Smooth muscle cell (in vitro differentiated cells): Measurements from ENCODE around the gene ANGPTL1. TPM values are rescaled to one million over a fixed set of nuclear protein-coding genes. Genes with fewer than 3 reads are reported as not detected.

Experiments
- DNase-seq: peaks from one replicate; lab custom pipeline; 2025; ENCODE audit not compliant: unreplicated experiment; lab: John Stamatoyannopoulos, UW
- H2AFZ ChIP-seq: fragments of 200-600 bp; sonication (generic); 2 replicates; pipeline ENCODE4 v1.6.0; 2016; ENCODE audit warnings: antibody characterized with exemption, low read depth, mild to moderate bottlenecking
- H3F3A ChIP-seq: fragments of 200-600 bp; sonication (generic); 2 replicates; pipeline ENCODE4 v1.6.0; 2017; ENCODE audit warnings: antibody characterized with exemption, low read depth
- H3K27ac ChIP-seq: fragments of 200-600 bp; sonication (generic); 2 replicates; pipeline ENCODE4 v1.5.1; 2016; ENCODE audit warnings: low read depth, mild to moderate bottlenecking
- H3K27me3 ChIP-seq: fragments of 200-600 bp; sonication (generic); 2 replicates; pipeline ENCODE4 v1.6.1; 2016; ENCODE audit warnings: low read depth, mild to moderate bottlenecking
- H3K36me3 ChIP-seq: fragments of 200-600 bp; sonication (generic); 2 replicates; pipeline ENCODE4 v1.5.1; 2016; ENCODE audit warnings: low read depth
- H3K4me1 ChIP-seq: fragments of 200-600 bp; sonication (generic); 2 replicates; pipeline ENCODE4 v1.5.1; 2016; ENCODE audit warnings: low read depth
- H3K4me2 ChIP-seq: fragments of 200-600 bp; sonication (generic); 2 replicates; pipeline ENCODE4 v1.6.0; 2016; ENCODE audit warnings: mild to moderate bottlenecking
- H3K4me3 ChIP-seq: fragments of 200-600 bp; sonication (generic); 2 replicates; pipeline ENCODE4 v1.5.1; 2016; ENCODE audit warnings: mild to moderate bottlenecking
- H3K79me2 ChIP-seq: fragments of 200-600 bp; sonication (generic); 2 replicates; pipeline ENCODE4 v1.6.0; 2016; ENCODE audit warnings: low read depth, mild to moderate bottlenecking
- H3K9ac ChIP-seq: fragments of 200-600 bp; sonication (generic); 2 replicates; pipeline ENCODE4 v1.6.0; 2016; ENCODE audit warnings: low read depth
- H3K9me3 ChIP-seq: fragments of 200-600 bp; sonication (generic); replicated peaks from 2 replicates; pipeline ENCODE4 v1.5.1; 2016; ENCODE audit warnings: low read depth
- H4K20me1 ChIP-seq: fragments of 200-600 bp; sonication (generic); 2 replicates; pipeline ENCODE4 v1.6.0; 2016; ENCODE audit warnings: low read depth
- WGBS: methylation state at CpG from one replicate; pipeline ENCODE4 v1.1.7; 2016; ENCODE audit warnings: low lambda C conversion rate; 5-methylcytosine and 5-hydroxymethylcytosine counted together
- polyA plus RNA-seq: library from polyadenylated mRNA; unstranded; fragments of >200 nt; fragmentation: Nextera tagmentation; extraction: Ambion mirVana; gene quantifications from 2 replicates; pipeline ENCODE4 v1.2.1, GENCODE V29; 2016
- total RNA-seq: library from RNA; depleted of rRNA; stranded (reverse); fragments of >200 nt; gene quantifications from 2 replicates; pipeline ENCODE4 v1.2.3, GENCODE V29; 2014
- TF ChIP-seq, protein P1 (sequence below): fragments of 200-600 bp; sonication (generic); IDR thresholded peaks from 2 replicates; pipeline ENCODE4 v1.5.1; 2017; ENCODE audit warnings: borderline replicate concordance, mild to moderate bottlenecking, antibody characterized with exemption; ENCODE audit not compliant: insufficient read depth, poor library complexity, severe bottlenecking

ANGPTL1 gene, protein sequence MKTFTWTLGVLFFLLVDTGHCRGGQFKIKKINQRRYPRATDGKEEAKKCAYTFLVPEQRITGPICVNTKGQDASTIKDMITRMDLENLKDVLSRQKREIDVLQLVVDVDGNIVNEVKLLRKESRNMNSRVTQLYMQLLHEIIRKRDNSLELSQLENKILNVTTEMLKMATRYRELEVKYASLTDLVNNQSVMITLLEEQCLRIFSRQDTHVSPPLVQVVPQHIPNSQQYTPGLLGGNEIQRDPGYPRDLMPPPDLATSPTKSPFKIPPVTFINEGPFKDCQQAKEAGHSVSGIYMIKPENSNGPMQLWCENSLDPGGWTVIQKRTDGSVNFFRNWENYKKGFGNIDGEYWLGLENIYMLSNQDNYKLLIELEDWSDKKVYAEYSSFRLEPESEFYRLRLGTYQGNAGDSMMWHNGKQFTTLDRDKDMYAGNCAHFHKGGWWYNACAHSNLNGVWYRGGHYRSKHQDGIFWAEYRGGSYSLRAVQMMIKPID
- total RNA-seq, result 6.6 and 7.5 TPM in 2 replicates
- 3.4 and 5.0 TPM in 2 replicates for polyA plus RNA-seq

DNA sequence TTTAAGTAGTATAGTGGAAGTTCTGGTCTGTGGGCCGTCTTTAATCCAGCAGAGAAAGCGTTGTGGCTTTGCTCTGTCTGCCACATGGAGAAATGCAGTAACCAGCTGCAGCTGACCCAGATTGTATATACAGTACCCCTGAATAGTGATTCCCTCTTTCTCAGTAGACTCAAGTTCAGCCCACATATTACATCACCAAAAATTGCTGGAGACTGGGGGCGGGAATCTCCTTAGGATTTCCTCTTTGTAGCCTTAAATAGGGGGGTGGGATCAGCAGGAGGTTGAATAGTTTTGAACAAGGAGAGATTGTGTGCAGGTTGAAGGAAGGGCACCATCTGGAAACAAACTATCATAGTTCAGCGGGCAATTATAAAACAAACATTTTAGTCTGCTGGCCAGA is at the start of gene ANGPTL1:
ANGPTL1 (minus strand) TSS at position 134 of the 400 bp plus-strand sequence. CDS start 5,301 bp downstream, outside the sequence.
- no peak for DNase-seq

DNA sequence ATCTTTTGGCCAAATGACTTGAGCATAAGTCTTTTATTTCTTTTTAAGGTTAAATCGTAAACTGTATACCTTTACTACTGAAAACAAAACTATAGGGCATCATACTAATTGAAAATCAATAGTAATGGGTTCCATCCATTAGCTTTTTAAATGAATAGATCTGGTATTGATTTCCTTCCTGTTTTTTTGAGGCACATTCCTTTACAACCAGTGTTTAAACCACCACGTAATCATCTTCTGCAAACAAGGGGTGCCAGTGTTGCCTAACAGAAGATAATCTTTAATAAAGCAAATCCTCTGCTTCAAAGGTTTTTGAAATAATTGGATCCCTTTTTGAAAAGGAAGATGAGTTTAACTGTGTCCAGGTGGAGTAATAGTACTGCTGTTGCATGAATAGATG is 48.7 kb upstream of the ANGPTL1 start:
- no peak for DNase-seq
- Histone ChIP-seq H3K79me2 (no peaks in the 10 kb centered on the region), H3K36me3 (no peaks in the 10 kb centered on the region), H3K4me1 (no peaks in the 10 kb centered on the region), H3K9me3 (no peaks in the 10 kb centered on the region), H3K4me3 (no peak overlapping the region), H3K27me3 (no peaks in the 10 kb centered on the region), H4K20me1 (no peaks in the 10 kb centered on the region), H3K27ac (no peak overlapping the region), H2AFZ (no peak overlapping the region), H3K9ac (no peak overlapping the region), H3K4me2 (no peak overlapping the region), H3F3A (no peaks in the 10 kb centered on the region)
- WGBS, result 86% methylated on average over 2 of the region's 2 CpGs
- TF ChIP-seq, protein P1, sequence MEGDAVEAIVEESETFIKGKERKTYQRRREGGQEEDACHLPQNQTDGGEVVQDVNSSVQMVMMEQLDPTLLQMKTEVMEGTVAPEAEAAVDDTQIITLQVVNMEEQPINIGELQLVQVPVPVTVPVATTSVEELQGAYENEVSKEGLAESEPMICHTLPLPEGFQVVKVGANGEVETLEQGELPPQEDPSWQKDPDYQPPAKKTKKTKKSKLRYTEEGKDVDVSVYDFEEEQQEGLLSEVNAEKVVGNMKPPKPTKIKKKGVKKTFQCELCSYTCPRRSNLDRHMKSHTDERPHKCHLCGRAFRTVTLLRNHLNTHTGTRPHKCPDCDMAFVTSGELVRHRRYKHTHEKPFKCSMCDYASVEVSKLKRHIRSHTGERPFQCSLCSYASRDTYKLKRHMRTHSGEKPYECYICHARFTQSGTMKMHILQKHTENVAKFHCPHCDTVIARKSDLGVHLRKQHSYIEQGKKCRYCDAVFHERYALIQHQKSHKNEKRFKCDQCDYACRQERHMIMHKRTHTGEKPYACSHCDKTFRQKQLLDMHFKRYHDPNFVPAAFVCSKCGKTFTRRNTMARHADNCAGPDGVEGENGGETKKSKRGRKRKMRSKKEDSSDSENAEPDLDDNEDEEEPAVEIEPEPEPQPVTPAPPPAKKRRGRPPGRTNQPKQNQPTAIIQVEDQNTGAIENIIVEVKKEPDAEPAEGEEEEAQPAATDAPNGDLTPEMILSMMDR, result no peak

More for the DNA sequence above, at the start of gene ANGPTL1:
- Histone ChIP-seq H3K9ac (no peak within 1 kb of the TSS), H3K4me3 (peak within 1 kb of the TSS; percentile 37), H3K27me3 (no peaks in the 10 kb centered on the region), H2AFZ (no peak within 1 kb of the TSS), H3K4me1 (peaks cover 38% of the 10 kb centered on the region), H3K9me3 (no peaks in the 10 kb centered on the region), H3K79me2 (no peaks in the 10 kb centered on the region), H3F3A (peaks cover 5% of the 10 kb centered on the region), H3K27ac (peak within 1 kb of the TSS; percentile 61), H4K20me1 (no peaks in the 10 kb centered on the region), H3K4me2 (peak within 1 kb of the TSS; percentile 83), H3K36me3 (no peaks in the 10 kb centered on the region)
- WGBS, result 23% methylated on average over 4 of the region's 4 CpGs
- TF ChIP-seq, protein P1, result no peak

DNA sequence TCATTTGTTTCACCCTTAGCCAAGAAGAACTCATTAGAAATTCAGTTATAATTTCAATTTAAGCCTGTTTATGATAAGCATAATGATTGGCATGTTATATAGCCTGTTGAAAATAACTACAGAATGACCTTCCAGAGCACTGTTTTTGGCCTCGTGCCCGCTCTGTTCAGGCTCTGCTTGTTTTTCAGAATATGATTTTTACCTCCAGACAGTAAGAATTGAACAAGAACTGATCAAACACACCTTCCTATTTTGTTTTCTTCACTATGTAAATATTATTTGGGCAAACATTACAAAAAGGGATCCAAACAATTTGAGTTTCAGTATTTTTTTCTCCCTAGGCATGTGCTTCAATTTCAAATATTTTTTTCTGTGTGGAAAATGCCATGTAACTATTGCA is 48.1 kb upstream of the ANGPTL1 start:
- no peaks in the 10 kb centered on the region for H3K4me1 ChIP-seq
- WGBS, result 94% methylated on average over 2 of the region's 2 CpGs
- no peak overlapping the region for H3K9ac ChIP-seq
- no peak overlapping the region for H3K4me2 ChIP-seq
- no peaks in the 10 kb centered on the region for H3F3A ChIP-seq
- no peaks in the 10 kb centered on the region for H3K36me3 ChIP-seq
- no peaks in the 10 kb centered on the region for H3K79me2 ChIP-seq
- no peaks in the 10 kb centered on the region for H3K27me3 ChIP-seq
- no peak for DNase-seq
- H3K9me3 ChIP-seq, result no peaks in the 10 kb centered on the region
- no peak overlapping the region for H3K4me3 ChIP-seq
- H4K20me1 ChIP-seq, result no peaks in the 10 kb centered on the region
- TF ChIP-seq, protein P1, result no peak
- no peak overlapping the region for H3K27ac ChIP-seq
- no peak overlapping the region for H2AFZ ChIP-seq
